ENCODE measurements around the gene TM4SF5. TPM values are rescaled to one million over a fixed set of nuclear protein-coding genes. Genes with fewer than 3 reads are reported as not detected.
A peak's percentile ranks its signal among the peaks of the same experiment; 100 is the strongest.

TM4SF5 gene
- total and polyA plus RNA-seq, 7 donors, result 0.34 TPM; not detected in 6

- peak; percentile 87 to 92 for DNase-seq
- peaks cover 16% of the 10 kb centered on the region for H3K4me1 ChIP-seq
- peak within 1 kb of the TSS; percentile 63 for H3K27ac ChIP-seq
- H3K9me3 ChIP-seq, result no peaks in the 10 kb centered on the region
- 0 to 1% (median 1%) methylated on average over 41 to 105 of the region's 106 CpGs for WGBS, 3 donors
- TF ChIP-seq CTCF (IDR thresholded peaks at IDR 0.05), result no peak
- peak; percentile 96 to 99 (median 98) for ATAC-seq
- intact Hi-C loops (cut with DNase I), result no loop called here
- peak within 1 kb of the TSS; percentile 87 for H3K4me3 ChIP-seq
- H3K36me3 ChIP-seq (ENCODE audit: insufficient read depth in 1 of 2, low read depth in 1 of 2), result peaks cover 0 to 6% of the 10 kb centered on the region in 2 donors
- no peaks in the 10 kb centered on the region for H3K27me3 ChIP-seq (ENCODE audit: insufficient read depth in 3 of 3, low read length in 2 of 3)
Observed at GRCh38 chr17:4806777-4807604, 35.3 kb downstream of the TM4SF5 start, which contains the start of gene PLD2. PLD2 (plus strand) TSS chr17:4807152; CDS start chr17:4807773, 621 bp downstream.

GRCh38 chr17:4807605-4808377 is 36.1 kb downstream of the TM4SF5 start:
- intact Hi-C loops (cut with DNase I), result no loop called here
- ATAC-seq (peak; percentile 2 to 36 (median 13)), DNase-seq (peak; percentile 21 to 54)
- H3K4me3 ChIP-seq, result peak overlapping the region; percentile 87
- no peak overlapping the region for H3K27ac ChIP-seq
- H3K27me3 ChIP-seq (ENCODE audit: insufficient read depth in 3 of 3, low read length in 2 of 3), result no peaks in the 10 kb centered on the region
- no peak for TF ChIP-seq CTCF (IDR thresholded peaks at IDR 0.05)
- H3K9me3 ChIP-seq, result no peaks in the 10 kb centered on the region
- WGBS, 3 donors, result 18 to 24% (median 21%) methylated on average over 29 to 32 of the region's 32 CpGs
- peaks cover 0 to 6% of the 10 kb centered on the region in 2 donors for H3K36me3 ChIP-seq (ENCODE audit: insufficient read depth in 1 of 2, low read depth in 1 of 2)
- H3K4me1 ChIP-seq, result peaks cover 16% of the 10 kb centered on the region

- TF ChIP-seq CTCF (IDR thresholded peaks at IDR 0.05), result no peak
- Histone ChIP-seq H3K36me3 (ENCODE audit: insufficient read depth in 1 of 2, low read depth in 1 of 2) (peaks cover 0 to 6% of the 10 kb centered on the region in 2 donors), H3K4me1 (peaks cover 16% of the 10 kb centered on the region), H3K27me3 (ENCODE audit: insufficient read depth in 3 of 3, low read length in 2 of 3) (no peaks in the 10 kb centered on the region), H3K9me3 (no peaks in the 10 kb centered on the region), H3K4me3 (peak overlapping the region; percentile 87), H3K27ac (no peak overlapping the region)
- intact Hi-C loops (cut with DNase I), result no loop called here
- peak; percentile 46 to 77 for DNase-seq
- peak; percentile 20 to 55 (median 48) for ATAC-seq
- WGBS, 3 donors, result 17 to 27% (median 20%) methylated on average over 6 of the region's 6 CpGs
Observed at GRCh38 chr17:4808378-4808767, 36.7 kb downstream of the TM4SF5 start.

- Histone ChIP-seq H3K9me3 (no peaks in the 10 kb centered on the region), H3K36me3 (ENCODE audit: insufficient read depth in 1 of 2, low read depth in 1 of 2) (peaks cover 0 to 11% of the 10 kb centered on the region in 2 donors), H3K4me3 (no peak overlapping the region), H3K27me3 (ENCODE audit: insufficient read depth in 3 of 3, low read length in 2 of 3) (no peaks in the 10 kb centered on the region), H3K4me1 (peaks cover 16% of the 10 kb centered on the region), H3K27ac (no peak overlapping the region)
- no peak for TF ChIP-seq CTCF (IDR thresholded peaks at IDR 0.05)
- DNase-seq, result peak in 1 of 2 donors; percentile 55
- intact Hi-C loops (cut with DNase I), result no loop called here
- WGBS, 3 donors, result 54 to 60% (median 57%) methylated on average over 13 of the region's 13 CpGs
- ATAC-seq, result no peak
Observed at GRCh38 chr17:4810696-4811290, 39.1 kb downstream of the TM4SF5 start.
